Measurements from ENCODE around the gene SPNS1.

SPNS1 gene

GRCh38 chr16:29028457-29029167 is 54.0 kb downstream of the SPNS1 start:
- H3K4me3 ChIP-seq (ENCODE audit: control insufficient read depth, low read depth, low read length) = no peak overlapping the region
- DNase-seq (ENCODE audit: low read depth) = no peak

GRCh38 chr16:29029168-29029994 is 54.8 kb downstream of the SPNS1 start:
- TF ChIP-seq CTCF (conservative IDR thresholded peaks at IDR 0.05; ENCODE audit: control insufficient read depth, insufficient read depth, low read depth, low read length) = no peak
- H3K4me3 ChIP-seq (ENCODE audit: control insufficient read depth, low read depth, low read length) = no peak overlapping the region
- DNase-seq (ENCODE audit: low read depth) = peak; percentile 99

More at GRCh38 chr16:29028457-29029167, 54.0 kb downstream of the SPNS1 start:
- TF ChIP-seq CTCF (conservative IDR thresholded peaks at IDR 0.05; ENCODE audit: control insufficient read depth, insufficient read depth, low read depth, low read length) = no peak

DNA sequence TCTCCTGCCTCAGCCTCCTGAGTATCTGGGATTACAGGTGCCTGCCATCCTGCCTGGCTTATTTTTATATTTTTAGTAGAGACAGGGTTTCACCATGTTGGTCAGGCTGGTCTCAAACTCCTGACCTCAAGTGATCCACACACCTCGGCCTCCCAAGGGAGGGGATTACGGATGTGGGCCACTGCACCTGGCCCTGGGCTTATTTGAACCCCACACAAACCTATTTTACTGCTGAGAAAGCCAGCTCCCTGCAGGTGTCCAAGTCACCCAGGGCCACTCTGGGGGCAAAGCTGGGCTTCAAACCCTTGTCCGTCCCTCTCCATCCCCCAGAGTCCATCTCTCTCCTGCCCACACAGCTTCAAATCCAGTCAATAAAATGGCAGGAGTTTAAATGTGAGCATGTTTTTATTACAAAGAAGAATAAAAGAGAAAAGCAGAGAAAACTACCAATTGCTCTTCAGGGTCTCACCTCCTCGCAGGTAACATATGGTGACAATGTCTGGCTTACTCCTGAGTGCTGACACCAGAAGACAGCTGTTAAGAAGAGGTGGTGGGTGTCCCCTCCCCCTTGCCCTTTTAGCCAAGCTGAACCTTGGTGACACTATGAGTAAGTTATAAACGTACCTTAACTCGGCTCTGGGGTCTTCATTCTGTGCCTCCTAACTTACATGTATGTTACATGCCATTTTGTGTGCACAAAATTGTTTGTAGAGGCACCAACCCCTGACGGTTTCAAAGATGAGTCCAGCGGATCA is 55.7 kb downstream of the SPNS1 start:
- no peak for DNase-seq (ENCODE audit: low read depth)
- no peak for TF ChIP-seq CTCF (conservative IDR thresholded peaks at IDR 0.05; ENCODE audit: control insufficient read depth, insufficient read depth, low read depth, low read length)
- no peak overlapping the region for H3K4me3 ChIP-seq (ENCODE audit: control insufficient read depth, low read depth, low read length)

All from fibroblast of mammary gland (primary cell).